CD4-positive, alpha-beta memory T cell (primary cell): ENCODE measurements around the gene AQP7. TPM values are rescaled to one million over a fixed set of nuclear protein-coding genes. Genes with fewer than 3 reads are reported as not detected.

Experiments used
- CTCF ChIA-PET: fragments of 350-600 bp; sonication (Branson Sonifier 250); formaldehyde crosslinking; loops from one replicate; lab custom pipeline; 2021; ENCODE audit warnings: inconsistent platforms; ENCODE audit not compliant: partially characterized antibody; lab: Charles Lee
- POLR2A ChIA-PET: fragments of 350-600 bp; sonication (Branson Sonifier 250); formaldehyde crosslinking; loops from one replicate; lab custom pipeline; 2021; ENCODE audit not compliant: partially characterized antibody; lab: Charles Lee
- DNase-seq, 5 donors: peaks; one replicate each; pipeline versions ENCODE4 v3.0.0 to v3.0.0-alpha.2; 2020 to 2022; ENCODE audit warnings: mixed read lengths in 1 of 5
- H3K27ac ChIP-seq: one replicate; pipeline ENCODE4 v1.7.0; 2013; ENCODE audit warnings: low read depth, low read length
- H3K27me3 ChIP-seq: 2 replicates; pipeline ENCODE4 v1.7.0; 2013; ENCODE audit warnings: mild to moderate bottlenecking, low read length, moderate library complexity; ENCODE audit not compliant: insufficient read depth
- H3K36me3 ChIP-seq: 2 replicates; pipeline ENCODE4 v1.7.0; 2013; ENCODE audit warnings: mild to moderate bottlenecking, low read length, moderate library complexity; ENCODE audit not compliant: insufficient read depth
- H3K4me1 ChIP-seq: 2 replicates; pipeline ENCODE4 v1.7.0; 2013; ENCODE audit warnings: mild to moderate bottlenecking, low read length, moderate library complexity; ENCODE audit not compliant: insufficient read depth
- H3K4me3 ChIP-seq, 2 donors: one replicate each; pipeline ENCODE4 v1.7.0; 2013; ENCODE audit warnings: low read length in 2 of 2, mild to moderate bottlenecking in 1 of 2
- H3K9me3 ChIP-seq, 2 donors: one replicate each; pipeline ENCODE4 v1.7.0; 2013; ENCODE audit warnings: low read length in 2 of 2, control low read depth in 1 of 2; ENCODE audit not compliant: control insufficient read depth in 1 of 2
- H3K27ac Mint-ChIP-seq, 7 donors: one replicate each; pipeline ENCODE4 v1.8.0; 2020 to 2021; ENCODE audit warnings: mixed read lengths in 7 of 7, mild to moderate bottlenecking in 6 of 7, inconsistent platforms in 3 of 7, moderate library complexity in 3 of 7
- H3K27me3 Mint-ChIP-seq, 2 donors: one replicate each; pipeline ENCODE4 v1.8.0; 2020 to 2021; ENCODE audit warnings: mixed read lengths in 2 of 2
- H3K36me3 Mint-ChIP-seq, 2 donors: one replicate each; pipeline ENCODE4 v1.8.0; 2020 to 2021; ENCODE audit warnings: mixed read lengths in 2 of 2, inconsistent platforms in 1 of 2, mild to moderate bottlenecking in 1 of 2
- H3K4me1 Mint-ChIP-seq, 4 donors: one replicate each; pipeline ENCODE4 v1.8.0; 2020 to 2021; ENCODE audit warnings: mixed read lengths in 4 of 4, mild to moderate bottlenecking in 1 of 4
- H3K4me3 Mint-ChIP-seq, 8 donors: one replicate each; pipeline ENCODE4 v1.8.0; 2020 to 2021; ENCODE audit warnings: mixed read lengths in 8 of 8, mild to moderate bottlenecking in 7 of 8, moderate library complexity in 6 of 8, inconsistent platforms in 3 of 8
- H3K9me3 Mint-ChIP-seq, 8 donors: one replicate each; pipeline ENCODE4 v1.8.0; 2020 to 2021; ENCODE audit warnings: mixed read lengths in 8 of 8, mild to moderate bottlenecking in 5 of 8, inconsistent platforms in 3 of 8, moderate library complexity in 1 of 8
- intact Hi-C: fragments of 100-400 bp; cut with micrococcal nuclease; formaldehyde crosslinking; loops from one replicate; pipeline ENCODE4 v1.15.1; 2023
- polyA plus RNA-seq, 2 donors: library from polyadenylated mRNA; unstranded; fragments of 300-500 nt; fragmentation: Illumina TruSeq; gene quantifications; one replicate each; pipeline ENCODE4 v1.2.3, GENCODE V29; 2021
- total RNA-seq, 2 experiments: library from RNA; stranded (reverse); gene quantifications; one replicate each; pipeline ENCODE4 v1.2.3, GENCODE V29; 2021

AQP7 gene
- total and polyA plus RNA-seq, 4 experiments from 2014 or later: 0.30 to 0.81 TPM; not detected in 2

- Mint-ChIP-seq H3K4me1 (peaks cover 30 to 73% (median 47%) of the 10 kb centered on the region in 4 donors), H3K36me3 (peaks cover 43 to 50% of the 10 kb centered on the region in 2 donors), H3K27ac (peak overlapping the region in 6 of 7 donors; percentile 6 to 93 (median 76)), H3K9me3 (no peaks in the 10 kb centered on the region), H3K27me3 (no peaks in the 10 kb centered on the region), H3K4me3 (peak overlapping the region in 2 of 8 donors; percentile 22 to 51)
- no peaks in the 10 kb centered on the region for H3K9me3 ChIP-seq
- H3K4me3 ChIP-seq: no peak overlapping the region
- POLR2A ChIA-PET: interaction anchor here (0.6 to 17.8 kb wide), 6 partner anchors 8 to 69 kb away, joined by 3 to 299 read pairs (median 5); partner anchors contain the start of gene NOL6
- DNase-seq: no peak
- no peaks in the 10 kb centered on the region for H3K27me3 ChIP-seq
- H3K36me3 ChIP-seq: peaks cover 35% of the 10 kb centered on the region
- peaks cover 52% of the 10 kb centered on the region for H3K4me1 ChIP-seq
- intact Hi-C loops: no loop called here
- H3K27ac ChIP-seq: no peak overlapping the region
- CTCF ChIA-PET: interaction anchor here (1.3 kb wide), 1 partner anchor 12 kb away, joined by 3 read pairs; no protein-coding TSS in a partner anchor
These were observed 37.8 kb upstream of the AQP7 start for GRCh38 chr9:33440204-33440603.

DNA sequence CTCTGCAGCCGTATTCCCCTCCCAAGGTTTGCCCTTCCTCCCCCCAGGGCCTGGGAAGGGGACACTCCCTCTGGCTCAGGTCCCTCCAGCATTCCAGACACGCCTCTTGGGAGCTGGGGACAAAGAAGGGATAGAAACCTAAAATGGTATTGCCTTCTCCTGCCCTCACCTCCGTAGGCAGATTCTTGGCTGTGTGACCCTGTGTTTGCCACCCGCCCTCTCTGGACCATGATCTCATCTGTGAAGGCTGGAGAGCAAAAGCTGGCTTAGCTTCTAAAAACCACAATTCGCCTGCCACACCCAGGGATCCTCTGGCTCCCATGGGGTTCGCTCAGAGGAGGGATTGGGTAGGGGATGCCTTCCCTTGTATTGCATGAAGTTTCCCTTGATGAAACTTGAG is 37.4 kb upstream of the AQP7 start:
- Mint-ChIP-seq H3K4me1 (peaks cover 26 to 69% (median 43%) of the 10 kb centered on the region in 4 donors), H3K27ac (peak overlapping the region in 2 of 7 donors; percentile 6 to 91), H3K36me3 (peaks cover 38 to 46% of the 10 kb centered on the region in 2 donors), H3K27me3 (no peaks in the 10 kb centered on the region), H3K9me3 (no peaks in the 10 kb centered on the region), H3K4me3 (no peak overlapping the region)
- H3K4me3 ChIP-seq: no peak overlapping the region
- H3K27me3 ChIP-seq: no peaks in the 10 kb centered on the region
- H3K9me3 ChIP-seq: no peaks in the 10 kb centered on the region
- peaks cover 35% of the 10 kb centered on the region for H3K36me3 ChIP-seq
- intact Hi-C loops: no loop called here
- DNase-seq: no peak
- ChIA-PET CTCF (interaction anchor here (1.3 to 1.5 kb wide), 2 partner anchors 12 to 27 kb away, joined by 3 to 5 read pairs; no protein-coding TSS in a partner anchor), POLR2A (interaction anchor here (1.4 to 17.8 kb wide), 3 partner anchors 8 to 24 kb away, joined by 5 to 299 read pairs (median 64); no protein-coding TSS in a partner anchor)
- no peak overlapping the region for H3K27ac ChIP-seq
- H3K4me1 ChIP-seq: peaks cover 48% of the 10 kb centered on the region

DNA sequence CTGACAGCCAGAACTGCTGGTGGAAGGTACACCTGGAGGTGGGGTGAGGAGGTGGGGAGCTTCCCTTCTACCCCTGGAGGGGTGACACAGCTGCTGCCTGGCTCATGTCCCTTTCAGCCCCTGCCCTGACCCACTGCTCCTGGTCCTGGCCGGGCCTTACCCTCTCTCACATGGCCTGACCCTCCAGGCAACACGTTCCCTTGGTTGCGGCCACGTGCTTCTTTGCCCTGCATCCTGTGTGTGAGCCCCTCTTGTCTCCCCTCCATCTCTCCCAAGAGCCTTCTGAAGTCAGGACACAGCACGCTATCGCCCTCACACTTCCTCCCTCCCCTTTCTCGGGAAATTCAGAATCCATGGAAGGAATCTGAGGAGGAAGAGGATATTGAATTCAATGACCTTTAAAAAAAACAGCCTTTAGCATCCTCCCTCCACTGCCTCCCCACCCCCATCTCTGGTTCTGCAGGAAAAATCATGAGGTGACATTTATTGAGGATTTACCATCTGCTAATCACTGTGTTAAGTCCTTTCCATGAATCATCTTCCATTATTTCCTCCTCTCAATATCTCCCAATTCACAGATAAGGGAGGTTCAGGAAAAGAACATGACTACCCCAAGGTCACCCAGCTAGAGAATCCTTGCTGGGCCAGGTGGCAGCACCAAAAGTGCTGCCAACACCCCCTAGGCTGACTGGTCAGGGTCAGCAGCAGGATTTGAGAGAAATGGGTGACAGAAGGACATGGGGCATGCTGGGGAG is 36.7 kb upstream of the AQP7 start:
- Mint-ChIP-seq H3K36me3 (peaks cover 36 to 43% of the 10 kb centered on the region in 2 donors), H3K4me3 (no peak overlapping the region), H3K9me3 (no peaks in the 10 kb centered on the region), H3K4me1 (peaks cover 25 to 66% (median 42%) of the 10 kb centered on the region in 4 donors), H3K27me3 (no peaks in the 10 kb centered on the region), H3K27ac (peak overlapping the region in 2 of 7 donors; percentile 10 to 22)
- ChIA-PET POLR2A (interaction anchor here (1.4 to 17.8 kb wide), 3 partner anchors 9 to 23 kb away, joined by 5 to 299 read pairs (median 64); no protein-coding TSS in a partner anchor), CTCF (interaction anchor here (1.2 to 1.5 kb wide), 2 partner anchors 13 to 28 kb away, joined by 5 to 7 read pairs; no protein-coding TSS in a partner anchor)
- DNase-seq: peak in 1 of 5 donors; percentile 16
- no peak overlapping the region for H3K4me3 ChIP-seq
- H3K27me3 ChIP-seq: no peaks in the 10 kb centered on the region
- H3K9me3 ChIP-seq: no peaks in the 10 kb centered on the region
- intact Hi-C loops: no loop called here
- peaks cover 41% of the 10 kb centered on the region for H3K4me1 ChIP-seq
- H3K36me3 ChIP-seq: peaks cover 35% of the 10 kb centered on the region
- H3K27ac ChIP-seq: no peak overlapping the region

GRCh38 chr9:33437898-33438297 is 35.5 kb upstream of the AQP7 start:
- intact Hi-C loops: no loop called here
- H3K36me3 Mint-ChIP-seq: peaks cover 27 to 35% of the 10 kb centered on the region in 2 donors
- Histone ChIP-seq H3K27me3 (no peaks in the 10 kb centered on the region), H3K27ac (no peak overlapping the region), H3K36me3 (peaks cover 22% of the 10 kb centered on the region), H3K4me1 (peaks cover 29% of the 10 kb centered on the region), H3K9me3 (no peaks in the 10 kb centered on the region), H3K4me3 (no peak overlapping the region)
- POLR2A ChIA-PET: interaction anchor here (0.6 to 17.8 kb wide), 4 partner anchors 9 to 35 kb away, joined by 3 to 299 read pairs (median 42); partner anchors contain the start of gene AQP3
- H3K27ac Mint-ChIP-seq: peak overlapping the region in 6 of 7 donors; percentile 32 to 88 (median 71)
- peaks cover 21 to 57% (median 38%) of the 10 kb centered on the region in 4 donors for H3K4me1 Mint-ChIP-seq
- H3K9me3 Mint-ChIP-seq: no peaks in the 10 kb centered on the region
- H3K27me3 Mint-ChIP-seq: no peaks in the 10 kb centered on the region
- H3K4me3 Mint-ChIP-seq: peak overlapping the region in 1 of 8 donors; percentile 3
- CTCF ChIA-PET: interaction anchor here (0.7 to 2.2 kb wide), 9 partner anchors 9 to 34 kb away, joined by 3 to 12 read pairs (median 3); partner anchors contain the start of gene AQP3
- no peak for DNase-seq

- intact Hi-C loops: no loop called here
- H3K4me1 Mint-ChIP-seq: peaks cover 18 to 57% (median 34%) of the 10 kb centered on the region in 4 donors
- H3K27me3 Mint-ChIP-seq: no peaks in the 10 kb centered on the region
- ChIA-PET POLR2A (interaction anchor here (4.0 to 17.8 kb wide), 3 partner anchors 9 to 21 kb away, joined by 20 to 299 read pairs (median 64); partner anchors contain the start of gene AQP3), CTCF (interaction anchor here (1.3 to 2.2 kb wide), 4 partner anchors 10 to 33 kb away, joined by 3 to 12 read pairs (median 4); partner anchors contain the start of gene AQP3)
- peaks cover 23 to 28% of the 10 kb centered on the region in 2 donors for H3K36me3 Mint-ChIP-seq
- DNase-seq: no peak
- no peaks in the 10 kb centered on the region for H3K9me3 ChIP-seq
- H3K27ac ChIP-seq: no peak overlapping the region
- H3K27me3 ChIP-seq: no peaks in the 10 kb centered on the region
- no peaks in the 10 kb centered on the region for H3K9me3 Mint-ChIP-seq
- no peak overlapping the region for H3K4me3 ChIP-seq
- no peak overlapping the region for H3K4me3 Mint-ChIP-seq
- peaks cover 16% of the 10 kb centered on the region for H3K36me3 ChIP-seq
- H3K27ac Mint-ChIP-seq: peak overlapping the region in 5 of 7 donors; percentile 0 to 68 (median 25)
- H3K4me1 ChIP-seq: peaks cover 22% of the 10 kb centered on the region
These were observed 34.8 kb upstream of the AQP7 start for GRCh38 chr9:33437205-33437604.

GRCh38 chr9:33436445-33436844 is 34.1 kb upstream of the AQP7 start:
- Histone ChIP-seq H3K4me1 (peaks cover 16% of the 10 kb centered on the region), H3K36me3 (peaks cover 8% of the 10 kb centered on the region), H3K4me3 (no peak overlapping the region), H3K27me3 (no peaks in the 10 kb centered on the region), H3K9me3 (no peaks in the 10 kb centered on the region), H3K27ac (no peak overlapping the region)
- H3K27ac Mint-ChIP-seq: peak overlapping the region in 4 of 7 donors; percentile 32 to 81 (median 41)
- intact Hi-C loops: no loop called here
- peaks cover 18 to 55% (median 31%) of the 10 kb centered on the region in 4 donors for H3K4me1 Mint-ChIP-seq
- CTCF ChIA-PET: interaction anchor here (2.2 to 4.6 kb wide), 3 partner anchors 11 to 22 kb away, joined by 7 to 17 read pairs (median 12); partner anchors contain the start of gene AQP3
- peaks cover 15 to 21% of the 10 kb centered on the region in 2 donors for H3K36me3 Mint-ChIP-seq
- POLR2A ChIA-PET: interaction anchor here (4.0 to 6.8 kb wide), 3 partner anchors 10 to 20 kb away, joined by 20 to 64 read pairs (median 32); partner anchors contain the start of gene AQP3
- no peaks in the 10 kb centered on the region for H3K27me3 Mint-ChIP-seq
- H3K9me3 Mint-ChIP-seq: no peaks in the 10 kb centered on the region
- no peak overlapping the region for H3K4me3 Mint-ChIP-seq
- no peak for DNase-seq
